HG02610 (cell line): Measurements from ENCODE around the gene LCE1F.

Source experiments
- ATAC-seq: cut with Tn5 transposase; IDR thresholded peaks from one replicate; pipeline ENCODE4 v1.9.1; 2021; ENCODE audit warnings: mild to moderate bottlenecking, moderate library complexity; ENCODE audit not compliant: unreplicated experiment

LCE1F gene, protein sequence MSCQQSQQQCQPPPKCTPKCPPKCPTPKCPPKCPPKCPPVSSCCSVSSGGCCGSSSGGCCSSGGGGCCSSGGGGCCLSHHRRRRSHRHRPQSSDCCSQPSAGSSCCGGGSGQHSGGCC

DNA sequence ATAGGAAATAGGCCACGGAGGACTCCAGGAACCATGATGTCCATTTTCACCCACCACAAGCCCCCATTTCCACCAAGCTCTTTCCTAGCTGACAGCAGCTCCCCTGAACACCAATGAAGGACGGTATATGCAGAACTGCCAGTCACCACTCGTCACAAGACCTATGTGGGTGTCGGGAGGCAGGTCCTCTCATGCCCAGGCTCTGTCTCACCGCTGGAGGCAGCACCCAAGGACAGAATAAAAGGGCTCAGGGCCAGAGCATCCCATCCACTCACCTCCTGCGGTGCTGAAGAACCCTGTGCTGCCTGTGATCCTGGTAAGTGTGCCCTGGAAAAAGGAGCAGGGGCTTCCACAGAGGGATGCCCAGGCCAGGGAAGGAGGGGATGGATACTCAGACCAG, at the start of gene LCE1F:
Gene LCE1F, plus strand, starts transcription at position 266 of the 400 bp plus-strand sequence. CDS start 1,232 bp downstream, outside the sequence.
- no peak for ATAC-seq

DNA sequence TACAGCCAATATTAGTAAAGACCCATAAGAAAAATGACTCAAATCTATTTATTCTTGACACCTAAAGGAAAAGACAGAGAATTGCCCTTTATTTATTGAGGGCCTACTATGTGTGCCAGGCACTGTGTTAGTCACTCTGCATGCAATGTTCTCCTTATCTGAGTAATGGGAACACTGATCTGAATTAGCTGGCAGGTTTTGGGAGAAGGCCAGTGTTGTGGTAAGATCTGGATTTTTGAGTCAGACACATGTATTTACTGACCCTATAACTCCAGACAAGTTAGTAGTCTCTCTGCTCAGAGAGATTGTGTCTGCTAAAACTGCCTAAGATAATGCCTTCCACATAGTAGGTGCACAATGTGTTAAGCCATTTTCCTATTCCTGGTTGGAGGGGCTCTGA, 49.7 kb upstream of the LCE1F start:
- ATAC-seq, result no peak

- ATAC-seq, result no peak
Measured at GRCh38 chr1:152728986-152729385, 46.0 kb upstream of the LCE1F start.

GRCh38 chr1:152735648-152736047, 39.3 kb upstream of the LCE1F start:
- no peak for ATAC-seq

GRCh38 chr1:152737997-152738396, 36.9 kb upstream of the LCE1F start:
- no peak for ATAC-seq

- ATAC-seq, result no peak
Measured at GRCh38 chr1:152739841-152740240, 35.1 kb upstream of the LCE1F start.

DNA sequence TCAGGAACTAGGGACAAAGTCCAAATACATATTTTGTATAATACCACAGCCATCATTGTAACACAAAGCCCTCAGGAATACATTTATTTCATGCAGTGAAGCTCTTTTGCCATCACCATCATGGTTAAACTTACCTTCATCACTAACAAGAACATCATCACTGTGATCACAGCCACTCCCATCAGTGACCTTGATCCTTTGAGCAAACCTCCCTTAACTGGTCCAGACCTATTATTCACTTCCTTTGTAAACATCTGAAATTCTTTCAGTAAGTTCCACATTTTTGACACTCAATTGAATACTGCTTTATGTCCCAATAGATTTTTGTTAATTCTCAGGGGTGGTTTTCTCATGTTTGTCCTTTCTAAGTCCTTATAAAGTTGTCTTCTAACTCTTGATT, 33.3 kb upstream of the LCE1F start:
- no peak for ATAC-seq

- ATAC-seq, result no peak
Measured at GRCh38 chr1:152743371-152744145, 31.4 kb upstream of the LCE1F start.

DNA sequence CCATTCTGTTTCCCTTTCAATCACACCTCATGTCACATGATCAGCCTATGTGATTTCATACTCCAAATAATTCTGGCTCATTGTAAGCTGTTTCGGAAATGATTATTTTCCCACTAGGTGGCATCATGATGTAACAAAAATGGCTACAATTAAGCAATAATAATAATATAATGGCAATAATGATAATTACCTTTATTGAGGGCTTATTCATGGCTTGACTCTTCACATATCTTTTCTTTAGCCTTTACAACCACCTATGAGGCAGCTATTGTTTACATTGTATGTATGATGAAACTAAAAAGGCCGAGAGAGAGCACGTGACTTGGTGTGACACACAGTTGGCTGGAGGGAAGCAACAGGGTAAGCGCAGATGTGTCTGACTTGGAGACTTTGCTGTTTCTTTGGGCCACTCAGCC, 29.6 kb upstream of the LCE1F start:
- ATAC-seq, result no peak

DNA sequence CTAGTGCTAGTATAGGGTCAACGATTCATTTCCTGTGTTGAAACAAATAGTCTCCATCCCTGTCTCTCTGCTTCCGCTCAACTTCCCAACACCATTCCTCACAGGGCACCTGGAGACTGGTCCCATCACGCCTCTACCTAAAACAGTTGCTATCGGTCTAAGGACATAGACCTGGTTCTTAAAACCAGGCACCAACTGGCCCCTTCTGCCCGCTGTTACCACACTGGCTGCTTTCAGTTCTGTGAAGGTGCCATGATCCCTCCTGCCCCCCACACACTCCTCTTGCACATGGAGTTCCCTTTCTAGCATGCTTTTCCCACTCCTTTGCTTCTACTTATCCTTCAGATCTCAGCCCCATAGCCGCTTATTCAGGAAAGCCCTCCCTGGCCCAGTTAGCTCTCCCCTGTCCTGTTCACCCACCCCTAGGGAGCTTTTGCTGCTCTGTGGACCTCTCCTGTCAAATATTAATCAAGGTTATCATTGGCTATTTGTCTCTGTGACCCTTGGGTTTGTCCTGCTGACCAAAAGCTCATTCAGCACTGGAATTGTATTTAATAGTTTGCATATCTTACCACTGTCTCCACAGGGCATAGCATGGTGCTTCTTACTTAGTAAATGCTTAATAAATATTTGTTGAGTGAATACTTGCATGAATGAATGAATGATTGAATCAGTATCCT, 29.0 kb upstream of the LCE1F start:
- no peak for ATAC-seq

GRCh38 chr1:152747831-152748230, 27.1 kb upstream of the LCE1F start:
- no peak for ATAC-seq

DNA sequence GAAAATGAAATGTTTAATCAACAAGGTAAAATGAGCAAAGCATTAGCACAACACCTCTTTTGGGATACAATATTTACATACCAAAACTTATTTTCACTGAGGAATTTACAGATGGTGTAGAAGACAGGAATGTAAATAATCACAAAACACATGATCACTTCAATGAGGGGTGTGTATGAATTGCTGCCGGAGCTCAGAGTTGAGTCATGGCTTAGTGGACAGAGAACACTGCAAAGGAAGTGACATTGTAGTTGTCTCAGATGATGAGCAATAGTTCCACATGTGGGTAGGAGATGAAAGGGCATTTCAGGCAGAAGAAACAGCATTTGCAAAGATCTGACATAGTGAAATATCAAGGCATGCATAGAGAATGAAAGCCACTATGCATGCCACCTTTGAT, 22.7 kb upstream of the LCE1F start:
- ATAC-seq, result no peak

GRCh38 chr1:152753586-152753985, 21.4 kb upstream of the LCE1F start:
- ATAC-seq, result no peak

- no peak for ATAC-seq
Measured at GRCh38 chr1:152756872-152757271, 18.1 kb upstream of the LCE1F start.

GRCh38 chr1:152757747-152758146, 17.2 kb upstream of the LCE1F start, which contains the start of gene KPRP:
Gene KPRP, plus strand, starts transcription at chr1:152758025. Its CDS starts 1,564 bp downstream, at chr1:152759589.
- ATAC-seq, result no peak

DNA sequence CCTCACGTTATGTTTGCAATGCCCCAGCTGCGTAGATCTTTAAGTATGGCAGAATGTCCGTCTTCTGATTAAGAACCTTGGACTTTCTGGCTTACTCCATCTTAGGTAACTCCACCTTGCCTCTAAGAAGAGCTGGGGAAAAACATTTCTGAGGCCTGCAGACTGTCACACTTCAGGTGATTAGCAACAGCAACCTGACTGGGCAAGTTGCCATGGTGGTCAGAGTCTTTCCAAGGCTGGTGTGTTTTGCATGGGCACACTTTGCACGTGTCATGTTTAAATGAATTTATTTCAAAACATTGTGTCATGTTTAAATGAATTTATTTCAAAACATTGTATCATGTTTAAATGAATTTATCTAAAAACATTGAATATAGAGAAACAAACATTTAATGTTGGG, 16.3 kb upstream of the LCE1F start:
- ATAC-seq, result no peak

GRCh38 chr1:152759453-152760173, 15.3 kb upstream of the LCE1F start:
- no peak for ATAC-seq

DNA sequence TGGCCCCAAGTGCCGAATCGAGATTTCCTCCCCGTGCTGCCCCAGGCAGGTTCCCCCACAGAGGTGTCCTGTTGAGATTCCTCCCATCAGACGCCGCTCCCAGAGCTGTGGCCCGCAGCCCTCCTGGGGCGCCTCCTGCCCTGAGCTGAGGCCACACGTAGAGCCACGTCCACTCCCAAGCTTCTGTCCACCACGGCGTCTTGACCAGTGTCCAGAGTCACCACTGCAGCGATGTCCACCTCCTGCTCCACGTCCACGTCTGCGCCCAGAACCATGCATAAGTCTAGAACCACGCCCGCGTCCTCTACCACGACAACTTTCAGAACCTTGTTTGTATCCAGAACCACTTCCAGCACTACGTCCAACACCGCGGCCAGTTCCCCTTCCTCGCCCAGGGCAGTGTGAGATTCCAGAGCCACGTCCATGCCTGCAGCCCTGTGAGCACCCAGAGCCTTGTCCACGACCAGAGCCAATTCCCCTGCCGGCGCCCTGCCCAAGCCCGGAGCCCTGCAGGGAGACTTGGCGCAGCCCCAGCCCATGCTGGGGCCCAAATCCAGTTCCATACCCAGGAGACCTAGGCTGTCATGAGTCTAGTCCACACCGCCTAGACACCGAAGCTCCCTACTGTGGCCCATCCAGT, 14.3 kb upstream of the LCE1F start:
- ATAC-seq, result no peak

DNA sequence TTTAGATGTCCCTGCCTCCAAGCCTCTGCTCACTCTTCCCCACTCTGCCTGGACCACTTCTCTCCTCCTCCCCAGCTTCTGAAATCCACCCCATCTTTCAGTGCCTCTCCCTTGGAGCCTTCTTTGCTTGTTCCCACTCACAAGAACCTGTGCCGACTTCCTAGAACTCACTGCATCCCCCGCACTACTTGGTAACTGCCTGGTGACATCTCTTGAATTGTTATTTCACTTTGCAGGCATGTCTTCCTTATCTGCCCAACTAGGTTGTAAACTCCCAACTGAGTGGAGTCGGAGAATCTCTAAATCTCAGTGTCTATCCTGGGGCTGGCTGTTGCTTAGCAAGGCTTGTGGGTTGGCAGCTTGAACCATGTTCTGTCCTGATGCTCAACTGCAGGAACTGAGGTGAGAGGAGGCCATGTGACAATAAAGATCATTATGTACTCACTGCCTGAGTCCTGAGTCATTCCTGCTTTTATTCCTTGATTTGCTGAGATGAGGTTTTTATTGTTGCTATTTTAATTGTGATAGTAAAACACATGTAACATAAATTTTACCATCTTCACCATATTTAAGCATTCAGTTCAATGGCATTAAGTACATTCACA, 13.2 kb upstream of the LCE1F start:
- ATAC-seq, result no peak

DNA sequence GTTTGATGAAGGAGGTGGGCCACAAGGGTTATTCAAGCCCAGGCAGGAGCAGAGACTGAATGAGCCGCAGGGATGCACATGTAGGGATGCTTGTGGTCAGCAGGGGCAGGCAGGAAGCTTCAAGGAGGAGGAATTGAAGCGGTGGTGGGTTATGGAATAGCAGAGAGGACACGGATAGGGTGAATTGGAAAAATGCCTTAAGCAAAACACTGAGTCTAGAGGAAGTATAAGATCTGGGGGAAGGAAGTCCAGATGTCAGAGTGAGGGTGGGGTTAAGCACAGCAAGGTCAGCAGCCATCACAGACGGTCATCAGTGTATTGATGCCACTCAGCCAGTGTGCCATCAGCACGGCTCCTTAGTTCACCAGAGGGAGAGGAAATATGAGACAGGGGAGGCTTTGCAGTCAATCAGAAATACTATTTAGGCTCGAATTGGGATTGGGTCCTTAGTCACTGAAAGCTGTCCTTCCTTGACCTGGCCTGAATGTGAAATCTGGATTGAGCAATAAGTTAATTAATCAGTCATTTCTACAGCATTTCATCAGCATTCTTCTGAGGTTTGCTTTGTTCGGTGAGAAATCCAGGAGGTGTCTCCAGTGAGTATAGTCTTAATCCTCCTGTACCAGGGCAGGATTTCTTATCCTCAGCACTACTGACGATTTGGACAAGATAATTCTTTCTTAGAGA, 6.0 kb upstream of the LCE1F start:
- ATAC-seq, result no peak
